OCI-LY1 (cell line): ENCODE measurements around the gene CNGA1.

ENCODE experiments used
- H2AFZ ChIP-seq: fragments of 200-600 bp; sonication (generic), shearing (Covaris generic); 2 replicates; pipeline ENCODE4 v1.6.0; 2014; ENCODE audit warnings: antibody characterized with exemption, mild to moderate bottlenecking, low read length
- H3F3A ChIP-seq: fragments of 200-600 bp; sonication (generic), shearing (Covaris generic); 2 replicates; pipeline ENCODE4 v1.6.0; 2014; ENCODE audit warnings: mild to moderate bottlenecking, antibody characterized with exemption, low read length, moderate library complexity; ENCODE audit not compliant: insufficient read depth
- H3K27ac ChIP-seq: fragments of 200-600 bp; sonication (generic); 2 replicates; pipeline ENCODE4 v1.5.1; 2014; ENCODE audit warnings: low read length, mixed run types, mild to moderate bottlenecking, low read depth; ENCODE audit not compliant: poor library complexity, severe bottlenecking
- H3K27me3 ChIP-seq: fragments of 200-600 bp; sonication (generic); 2 replicates; pipeline ENCODE4 v1.6.0; 2014; ENCODE audit warnings: antibody characterized with exemption, mild to moderate bottlenecking, low read length, moderate library complexity; ENCODE audit not compliant: insufficient read depth
- H3K36me3 ChIP-seq: fragments of 200-600 bp; sonication (generic); 2 replicates; pipeline ENCODE4 v1.6.1; 2014; ENCODE audit warnings: mild to moderate bottlenecking, antibody characterized with exemption, low read length, moderate library complexity, mixed read lengths; ENCODE audit not compliant: insufficient read depth
- H3K4me1 ChIP-seq: fragments of 200-600 bp; sonication (generic); 2 replicates; pipeline ENCODE4 v1.5.1; 2014; ENCODE audit warnings: mild to moderate bottlenecking, low read length, moderate library complexity; ENCODE audit not compliant: insufficient read depth, severe bottlenecking
- H3K4me2 ChIP-seq: fragments of 200-600 bp; sonication (generic), shearing (Covaris generic); 2 replicates; pipeline ENCODE4 v1.6.1; 2014; ENCODE audit warnings: low read length
- H3K4me3 ChIP-seq: fragments of 200-600 bp; sonication (generic); 2 replicates; pipeline ENCODE4 v1.5.1; 2014; ENCODE audit warnings: low read length, low read depth, mild to moderate bottlenecking, mixed read lengths; ENCODE audit not compliant: poor library complexity, severe bottlenecking
- H3K79me2 ChIP-seq: fragments of 200-600 bp; shearing (Covaris generic); 2 replicates; pipeline ENCODE4 v1.6.1; 2016; ENCODE audit warnings: mixed run types, low read length, mixed read lengths; ENCODE audit not compliant: insufficient read depth
- H3K9ac ChIP-seq: fragments of 200-600 bp; sonication (generic), shearing (Covaris generic); 2 replicates; pipeline ENCODE4 v1.6.1; 2014; ENCODE audit warnings: mild to moderate bottlenecking, low read length, mixed read lengths
- H3K9me2 ChIP-seq: fragments of 200-600 bp; sonication (generic), shearing (Covaris generic); 2 replicates; pipeline ENCODE4 v1.6.1; 2014; ENCODE audit warnings: low read depth, mild to moderate bottlenecking, low read length, mixed read lengths
- H3K9me3 ChIP-seq: fragments of 200-600 bp; shearing (Covaris generic); 2 replicates; pipeline ENCODE4 v1.6.1; 2014; ENCODE audit warnings: low read length, mixed read lengths
- H4K20me1 ChIP-seq: fragments of 200-600 bp; sonication (generic), shearing (Covaris generic); 2 replicates; pipeline ENCODE4 v1.6.0; 2016; ENCODE audit warnings: mild to moderate bottlenecking, low read length; ENCODE audit not compliant: insufficient read depth
- CTCF ChIP-seq: fragments of 200-600 bp; sonication (generic), shearing (Covaris generic); IDR thresholded peaks from 2 replicates; pipeline ENCODE4 v1.5.1; 2017; ENCODE audit warnings: mild to moderate bottlenecking, antibody characterized with exemption, low read length, moderate library complexity, mixed read lengths
- EZH2 ChIP-seq: fragments of 200-600 bp; sonication (generic), shearing (Covaris generic); IDR thresholded peaks from 2 replicates; pipeline ENCODE4 v1.8.0; 2017; ENCODE audit warnings: borderline replicate concordance, mixed run types, mild to moderate bottlenecking, antibody characterized with exemption, low read length, moderate library complexity, mixed read lengths

The CNGA1 gene

GRCh38 chr4:48037117-48037462, 20.6 kb upstream of the CNGA1 start:
- H3K36me3 ChIP-seq = no peaks in the 10 kb centered on the region
- peak overlapping the region; percentile 22; the same call in 1 of the 2 replicates for H2AFZ ChIP-seq
- 0 out of 2 replicates have a peak, but pooled peaks cover 3% of the 10 kb centered on the region for H3F3A ChIP-seq
- H3K4me3 ChIP-seq = no peak overlapping the region
- peak overlapping the region; percentile 87 for H3K27ac ChIP-seq
- peaks cover 25% of the 10 kb centered on the region for H3K4me1 ChIP-seq
- TF ChIP-seq EZH2 (no peak), CTCF (no peak)
- H3K9me2 ChIP-seq = no peaks in the 10 kb centered on the region
- H3K79me2 ChIP-seq = no peaks in the 10 kb centered on the region
- no peaks in the 10 kb centered on the region for H3K27me3 ChIP-seq
- H3K4me2 ChIP-seq = peak overlapping the region; percentile 49
- no peak overlapping the region for H3K9ac ChIP-seq
- H3K9me3 ChIP-seq = no peaks in the 10 kb centered on the region
- no peaks in the 10 kb centered on the region for H4K20me1 ChIP-seq

- Histone ChIP-seq H3K27me3 (no peaks in the 10 kb centered on the region), H2AFZ (no peak overlapping the region), H3K4me1 (peaks cover 25% of the 10 kb centered on the region), H3K9me2 (no peaks in the 10 kb centered on the region), H3K36me3 (no peaks in the 10 kb centered on the region), H3F3A (0 out of 2 replicates have a peak, but pooled peaks cover 3% of the 10 kb centered on the region), H3K9ac (no peak overlapping the region), H3K79me2 (no peaks in the 10 kb centered on the region), H3K4me2 (no peak overlapping the region), H3K9me3 (no peaks in the 10 kb centered on the region), H3K27ac (peak overlapping the region; percentile 87), H3K4me3 (no peak overlapping the region), H4K20me1 (no peaks in the 10 kb centered on the region)
- no peak for TF ChIP-seq EZH2
- TF ChIP-seq CTCF = no peak
These were observed 19.5 kb upstream of the CNGA1 start for GRCh38 chr4:48035952-48036351.

- H3K4me3 ChIP-seq = no peak overlapping the region
- no peaks in the 10 kb centered on the region for H3K27me3 ChIP-seq
- H3F3A ChIP-seq = 0 out of 2 replicates have a peak, but pooled peaks cover 3% of the 10 kb centered on the region
- no peaks in the 10 kb centered on the region for H3K79me2 ChIP-seq
- no peak overlapping the region for H3K27ac ChIP-seq
- H3K9me3 ChIP-seq = no peaks in the 10 kb centered on the region
- no peaks in the 10 kb centered on the region for H3K9me2 ChIP-seq
- no peak overlapping the region for H2AFZ ChIP-seq
- TF ChIP-seq EZH2 = no peak
- TF ChIP-seq CTCF = peak; percentile 90
- H3K36me3 ChIP-seq = no peaks in the 10 kb centered on the region
- H3K4me1 ChIP-seq = peaks cover 25% of the 10 kb centered on the region
- no peak overlapping the region for H3K4me2 ChIP-seq
- H4K20me1 ChIP-seq = no peaks in the 10 kb centered on the region
- no peak overlapping the region for H3K9ac ChIP-seq
These were observed 17.4 kb upstream of the CNGA1 start for GRCh38 chr4:48033825-48034413.
